Dedifferentiated amniotic fluid mesenchymal stem cell (primary cell): ENCODE results near the gene SPTB.

Experiments used
- DNase-seq: peaks from one replicate; pipeline ENCODE4 v3.0.0-alpha.2; 2016; ENCODE audit errors: extremely low spot score

SPTB gene

DNA sequence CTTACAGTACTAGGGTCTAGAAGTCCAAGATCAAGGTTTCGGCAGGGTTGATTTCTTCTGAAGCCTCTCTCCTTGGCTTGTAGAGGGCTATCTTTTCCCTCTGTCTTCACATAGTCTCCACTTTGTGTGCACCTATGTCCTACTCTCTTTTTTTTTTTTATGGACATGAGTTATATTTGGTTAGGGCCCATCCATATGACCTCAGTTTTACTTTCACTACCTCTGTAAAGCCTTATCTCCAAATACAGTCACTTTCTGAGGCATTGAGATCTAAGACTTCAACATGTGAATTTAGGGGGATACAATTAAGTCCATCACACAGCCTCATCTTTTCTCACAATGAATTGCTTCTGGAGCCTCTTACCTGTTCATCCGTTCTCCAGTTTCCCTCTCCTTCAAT is 5.9 kb upstream of the SPTB start:
- DNase-seq, result no peak

DNA sequence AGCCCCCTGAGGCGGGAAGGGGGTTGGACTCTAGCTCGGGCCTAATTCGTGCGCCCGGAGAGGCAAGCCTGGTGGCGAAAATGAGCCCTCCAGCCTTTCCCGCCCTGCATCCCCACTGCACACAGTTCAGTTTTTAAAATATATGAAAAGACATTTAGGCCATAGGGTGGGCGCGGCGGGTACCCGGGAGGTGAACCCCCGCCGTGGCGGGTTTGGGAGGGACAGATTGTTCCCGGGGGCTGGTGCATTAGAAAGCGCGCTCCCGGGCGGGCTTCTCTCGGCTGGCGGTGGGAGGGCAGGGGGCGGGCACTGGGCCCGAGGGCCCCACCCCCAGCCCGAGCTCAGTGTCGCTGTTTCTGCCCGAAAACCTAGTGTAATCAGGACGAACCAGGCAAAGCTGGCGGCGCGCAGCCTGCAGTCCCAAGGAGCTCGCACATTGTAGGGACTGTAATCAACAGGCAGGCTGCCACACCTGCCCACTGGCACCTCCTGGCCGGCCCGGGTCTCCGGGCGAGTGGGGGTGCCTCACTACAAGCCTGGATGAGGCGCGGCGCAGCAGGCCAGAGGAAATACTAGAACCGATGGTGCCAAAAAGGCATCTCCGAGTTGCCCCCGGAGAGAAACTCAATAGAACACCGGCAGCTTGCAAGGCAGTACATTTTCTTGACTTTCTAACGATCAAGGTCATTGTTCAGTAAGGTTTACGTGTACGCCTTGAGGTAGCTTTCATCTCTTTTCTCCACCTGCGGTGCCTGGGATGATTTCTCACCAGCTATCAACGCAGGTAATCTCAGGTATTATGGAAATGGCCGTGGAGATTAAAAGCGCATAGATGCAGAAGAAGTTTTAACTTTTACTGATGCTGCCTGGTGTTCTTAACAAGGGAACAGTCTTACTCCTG is 764 bp upstream of the SPTB start:
- DNase-seq, result no peak

GRCh38 chr14:64878837-64879634 is 671 bp downstream of the SPTB start:
- DNase-seq, result no peak

GRCh38 chr14:64877846-64878245 is 1.9 kb downstream of the SPTB start:
- DNase-seq, result no peak

GRCh38 chr14:64875350-64875749 is 4.4 kb downstream of the SPTB start:
- no peak for DNase-seq

- DNase-seq, result no peak
These were observed 6.0 kb downstream of the SPTB start for GRCh38 chr14:64873506-64874219.

DNA sequence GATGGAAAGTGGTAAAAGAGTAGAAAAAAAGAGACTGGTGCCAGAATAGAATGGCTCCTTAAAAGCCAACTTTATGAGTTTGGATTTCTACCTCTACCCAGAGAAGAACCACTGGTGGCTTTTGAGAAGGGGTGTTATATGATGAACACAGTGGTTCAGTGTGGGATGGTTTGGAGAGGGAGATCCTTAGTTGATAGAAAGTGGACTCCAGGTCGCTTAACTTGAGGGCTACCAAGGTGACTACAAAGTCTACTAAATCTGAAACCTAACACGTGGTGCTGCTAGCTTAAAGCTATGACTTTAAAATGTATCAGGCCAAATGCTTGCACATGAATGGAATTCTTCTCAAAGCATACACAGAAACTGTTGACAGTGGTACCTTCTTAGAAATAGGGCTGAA is 8.4 kb downstream of the SPTB start:
- no peak for DNase-seq

DNA sequence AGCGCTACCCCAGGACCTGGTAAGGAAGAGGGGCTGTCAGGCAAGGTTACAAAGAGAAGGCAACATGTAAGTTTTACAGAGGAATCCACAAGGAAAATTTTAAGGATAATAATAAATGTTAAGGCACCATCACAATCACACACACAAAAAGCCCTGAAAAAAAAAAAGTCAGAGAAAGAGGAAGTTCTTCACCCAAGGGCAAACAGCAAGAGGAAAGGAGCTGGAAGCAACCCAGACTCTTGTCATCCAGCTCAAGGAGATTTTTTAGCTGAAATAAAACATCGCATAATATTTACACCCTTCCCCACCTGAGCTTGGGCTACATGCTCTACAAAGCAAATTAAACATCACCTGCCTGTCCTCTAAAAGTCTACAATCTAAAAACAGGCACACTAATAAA is 9.5 kb downstream of the SPTB start:
- DNase-seq, result no peak

DNA sequence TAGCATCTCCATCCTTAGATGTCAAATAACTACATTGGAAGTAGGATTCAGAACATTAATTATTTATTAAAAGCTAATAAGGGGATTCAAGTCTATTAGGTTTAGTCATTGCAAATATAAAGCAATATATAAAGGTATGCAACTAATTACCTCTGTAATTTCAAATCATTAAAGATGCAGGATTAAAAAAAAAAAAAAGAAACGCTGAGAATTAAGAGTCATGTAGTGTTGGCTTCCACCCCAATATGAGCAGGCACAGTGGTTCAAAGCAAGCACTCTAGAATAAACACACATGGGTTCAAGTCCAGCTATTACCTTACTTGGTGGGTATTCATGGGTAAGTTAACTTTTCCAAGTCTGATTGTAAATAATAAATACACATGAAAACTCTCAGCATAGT is 10.9 kb downstream of the SPTB start:
- DNase-seq, result no peak

DNA sequence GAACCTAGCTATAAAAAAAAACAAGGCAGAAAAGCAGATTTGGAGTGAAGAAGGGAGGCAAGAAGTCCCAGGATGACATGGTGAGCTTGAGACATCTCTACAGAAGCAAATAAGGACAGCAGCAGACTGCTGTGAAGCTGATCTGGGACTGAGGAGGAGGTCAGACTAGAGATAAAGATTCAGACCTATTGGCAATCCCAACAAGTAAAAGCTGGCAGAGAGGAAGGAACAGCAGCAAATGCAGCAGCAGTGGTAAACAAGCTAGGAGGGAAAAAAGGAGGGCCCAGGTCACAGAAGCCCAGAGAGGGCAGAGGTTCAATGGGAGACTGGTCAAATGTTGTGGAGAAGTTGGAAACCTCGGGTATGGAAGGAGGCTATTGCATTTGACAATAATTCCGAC is 11.3 kb downstream of the SPTB start:
- no peak for DNase-seq

GRCh38 chr14:64867182-64867581 is 12.5 kb downstream of the SPTB start:
- no peak for DNase-seq

DNA sequence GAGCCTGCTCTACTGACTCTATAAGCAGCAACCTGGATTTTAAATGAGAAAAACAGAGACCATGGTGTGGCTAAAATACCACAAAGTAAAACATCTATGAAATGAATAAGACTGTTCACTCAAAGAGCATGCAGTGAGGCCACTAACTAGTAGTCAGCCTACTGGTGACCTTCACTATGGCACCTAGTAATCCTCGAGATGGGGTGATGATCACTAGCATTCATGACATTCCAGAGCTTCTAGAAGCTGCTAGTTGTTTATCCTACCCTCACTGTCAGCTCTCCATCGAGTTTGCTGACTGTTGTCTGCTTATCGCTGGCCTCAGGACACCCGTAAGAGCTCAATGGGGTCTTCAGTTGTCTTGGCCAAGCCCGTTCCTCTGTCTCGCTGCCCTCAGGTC is 13.7 kb downstream of the SPTB start:
- DNase-seq, result no peak

- no peak for DNase-seq
These were observed 14.6 kb downstream of the SPTB start for GRCh38 chr14:64865109-64865508.

DNA sequence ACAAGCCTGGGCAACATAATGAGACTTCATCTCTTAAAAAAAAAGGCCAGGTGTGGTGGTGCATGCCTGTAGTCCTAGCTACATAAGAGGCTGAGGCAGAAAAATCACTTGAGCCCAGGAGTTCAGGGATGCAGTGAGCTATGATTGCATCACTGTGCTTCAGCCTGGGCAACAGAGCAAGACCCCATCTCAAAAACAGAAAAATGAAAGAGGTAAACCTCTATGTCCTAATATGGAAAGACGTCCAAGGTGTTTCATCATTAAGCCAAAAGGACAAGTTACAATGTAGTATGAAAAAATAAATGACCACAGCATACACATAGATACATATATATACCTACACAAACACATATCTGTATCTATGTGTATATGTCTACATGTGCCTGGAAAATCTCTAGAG is 15.4 kb downstream of the SPTB start:
- no peak for DNase-seq

GRCh38 chr14:64861916-64862315 is 17.8 kb downstream of the SPTB start:
- no peak for DNase-seq

GRCh38 chr14:64860039-64860438 is 19.7 kb downstream of the SPTB start:
- no peak for DNase-seq

- DNase-seq, result no peak
These were observed 21.5 kb downstream of the SPTB start for GRCh38 chr14:64857979-64858744.

GRCh38 chr14:64856529-64857445 is 22.9 kb downstream of the SPTB start:
- no peak for DNase-seq

GRCh38 chr14:64855721-64856528 is 23.8 kb downstream of the SPTB start:
- no peak for DNase-seq
